Body of pancreas (tissue), 4 donors: Measurements from ENCODE around the gene C19orf12. TPM values are rescaled to one million over a fixed set of nuclear protein-coding genes. Genes with fewer than 3 reads are reported as not detected.

Experiments
- ATAC-seq: fragments of 150-250 bp; one replicate; pipeline ENCODE4 v1.9.1; 2016
- DNase-seq, 4 donors: peaks; one replicate each; pipeline ENCODE4 v3.0.0-alpha.2; 2019
- H3K27ac ChIP-seq, 4 donors: fragments of 200-600 bp; sonication (generic); 1 replicate in 3 of 4; 2 replicates in 1 of 4; pipeline versions ENCODE4 v1.5.1 to v1.6.1; 2016 to 2019; ENCODE audit warnings: mild to moderate bottlenecking in 1 of 4, mixed read lengths in 1 of 4, moderate library complexity in 1 of 4
- H3K27me3 ChIP-seq, 2 donors: fragments of 200-600 bp; sonication (generic); one replicate each; pipeline ENCODE4 v1.6.0; 2016; ENCODE audit warnings: mild to moderate bottlenecking in 1 of 2
- H3K36me3 ChIP-seq, 2 donors: fragments of 200-600 bp; sonication (generic); replicated peaks in 1 of 2; 2 replicates each; pipeline ENCODE4 v1.5.1; 2016; ENCODE audit warnings: low read depth in 2 of 2; ENCODE audit not compliant: insufficient read depth in 1 of 2
- H3K4me1 ChIP-seq: fragments of 200-600 bp; sonication (generic); one replicate; pipeline ENCODE4 v1.6.0; 2016
- H3K4me3 ChIP-seq, 2 donors: fragments of 200-600 bp; sonication (generic); 1 replicate in 1 of 2; 2 replicates in 1 of 2; pipeline ENCODE4 v1.5.1; 2016 to 2019
- H3K9me3 ChIP-seq, 3 donors: fragments of 200-600 bp; sonication (generic); 1 replicate in 2 of 3; 2 replicates in 1 of 3; pipeline ENCODE4 v1.5.1; 2016
- CTCF ChIP-seq, 7 experiments: fragments of 450-650 bp in 4 of 7; fragments of 200-600 bp in 3 of 7; sonication (generic) in 3 of 7; IDR thresholded peaks; one replicate each; pipeline ENCODE4 v1.5.1; 2016 to 2019; ENCODE audit warnings: antibody characterized with exemption in 7 of 7
- POLR2A ChIP-seq, 3 donors: fragments of 450-650 bp; IDR thresholded peaks; one replicate each; pipeline ENCODE4 v1.6.1; 2016; ENCODE audit warnings: antibody characterized with exemption in 3 of 3, mild to moderate bottlenecking in 2 of 3
- WGBS, 2 donors: methylation state at CpG; one replicate each; pipeline ENCODE4 v1.1.5; 2017; 5-methylcytosine and 5-hydroxymethylcytosine counted together
- intact Hi-C: fragments of 100-400 bp; cut with DNase I; formaldehyde crosslinking; loops from one replicate; pipeline ENCODE4 v1.15.1; 2023
- total RNA-seq, 2 donors: library from RNA; depleted of rRNA; stranded (reverse); fragments of >200 nt; gene quantifications; one replicate each; pipeline ENCODE4 v1.1.0, GENCODE V29; 2016

The C19orf12 gene
- total RNA-seq, 2 donors from 2014 or later, result 18.2 to 23.7 TPM

DNA sequence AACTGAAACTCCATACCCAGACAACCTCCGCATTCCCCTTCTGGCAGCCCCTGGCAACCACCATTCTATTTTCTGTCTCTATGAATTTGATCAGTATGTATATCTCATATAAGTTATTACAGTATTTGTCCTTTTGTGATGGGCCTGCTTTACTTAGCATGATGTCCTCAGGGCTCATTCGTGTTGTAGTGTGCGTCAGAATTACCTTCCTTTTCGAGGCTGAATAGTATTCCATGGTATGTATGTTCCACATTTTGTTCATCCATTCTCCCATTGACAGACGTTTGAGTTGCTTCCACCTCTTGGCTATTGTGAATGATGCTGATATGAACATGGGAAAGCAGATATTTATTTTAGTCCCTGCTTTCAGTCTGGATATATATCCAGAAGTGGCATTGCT lies 44.8 kb downstream of the C19orf12 start:
- 89 to 90% methylated on average over 5 of the region's 5 CpGs for WGBS, 2 donors
- Histone ChIP-seq H3K4me3 (no peak overlapping the region), H3K4me1 (peaks cover 66% of the 10 kb centered on the region), H3K9me3 (no peaks in the 10 kb centered on the region), H3K36me3 (no peaks in the 10 kb centered on the region), H3K27ac (no peak overlapping the region), H3K27me3 (no peaks in the 10 kb centered on the region)
- no peak for ATAC-seq
- no peak for DNase-seq
- TF ChIP-seq POLR2A (IDR thresholded peaks at IDR 0.05) (no peak), CTCF (IDR thresholded peaks at IDR 0.05) (no peak)
- intact Hi-C loops, result no loop called here

- Histone ChIP-seq H3K4me1 (peaks cover 77% of the 10 kb centered on the region), H3K9me3 (no peaks in the 10 kb centered on the region), H3K36me3 (no peaks in the 10 kb centered on the region), H3K4me3 (no peak overlapping the region), H3K27me3 (no peaks in the 10 kb centered on the region), H3K27ac (no peak overlapping the region)
- no peak for ATAC-seq
- WGBS, 2 donors, result 72 to 89% methylated on average over 7 to 12 of the region's 13 CpGs
- DNase-seq, result no peak
- intact Hi-C loops, result loop anchor here (10.0 kb wide), 2 partner anchors 54 to 454 kb away; partner anchors contain the start of gene UQCRFS1
- no peak for TF ChIP-seq POLR2A (IDR thresholded peaks at IDR 0.05)
- TF ChIP-seq CTCF (IDR thresholded peaks at IDR 0.05), result no peak
Observed at GRCh38 chr19:29668746-29669609, 46.1 kb downstream of the C19orf12 start.

- no peak for ATAC-seq
- TF ChIP-seq CTCF (IDR thresholded peaks at IDR 0.05) (no peak), POLR2A (IDR thresholded peaks at IDR 0.05) (no peak)
- no peaks in the 10 kb centered on the region for H3K27me3 ChIP-seq
- H3K4me3 ChIP-seq, result no peak overlapping the region
- no peaks in the 10 kb centered on the region for H3K9me3 ChIP-seq
- no peaks in the 10 kb centered on the region for H3K36me3 ChIP-seq
- peaks cover 87% of the 10 kb centered on the region for H3K4me1 ChIP-seq
- 61 to 67% methylated on average over 7 of the region's 7 CpGs for WGBS, 2 donors
- H3K27ac ChIP-seq, result peak overlapping the region in 3 of 4 donors; percentile 15 to 27 (median 21)
- no peak for DNase-seq
- intact Hi-C loops, result loop anchor here (10.0 kb wide), 2 partner anchors 53 to 453 kb away; partner anchors contain the start of gene UQCRFS1
Observed at GRCh38 chr19:29667901-29668341, 47.1 kb downstream of the C19orf12 start.

DNA sequence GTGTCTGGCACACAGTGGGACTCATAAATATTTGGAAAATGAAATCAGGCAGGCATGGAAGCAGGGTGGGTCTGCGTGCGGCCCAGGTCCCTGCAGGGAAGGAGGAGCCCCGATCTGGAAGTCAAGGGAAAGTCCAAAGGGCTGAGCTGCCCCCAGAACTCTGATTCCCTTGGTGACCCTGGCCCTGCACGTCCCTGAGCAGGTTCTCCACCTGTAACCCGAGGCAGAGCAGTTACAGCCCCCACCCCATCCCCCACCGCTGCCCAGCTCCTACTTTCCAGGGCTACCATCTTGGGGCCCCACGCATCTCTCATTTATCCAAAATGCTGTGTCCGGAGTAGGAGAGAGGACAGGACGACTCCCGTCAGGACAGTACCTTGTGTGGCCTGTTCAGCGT lies 47.7 kb downstream of the C19orf12 start:
- H3K27ac ChIP-seq, result peak overlapping the region; percentile 15 to 87 (median 74)
- DNase-seq (no peak), ATAC-seq (no peak)
- 80 to 93% methylated on average over 11 of the region's 11 CpGs for WGBS, 2 donors
- intact Hi-C loops, result loop anchor here (10.0 kb wide), 2 partner anchors 53 to 453 kb away; partner anchors contain the start of gene UQCRFS1
- no peaks in the 10 kb centered on the region for H3K9me3 ChIP-seq
- no peaks in the 10 kb centered on the region for H3K27me3 ChIP-seq
- no peaks in the 10 kb centered on the region for H3K36me3 ChIP-seq
- H3K4me1 ChIP-seq, result peaks cover 87% of the 10 kb centered on the region
- no peak overlapping the region for H3K4me3 ChIP-seq
- TF ChIP-seq CTCF (IDR thresholded peaks at IDR 0.05), result no peak
- no peak for TF ChIP-seq POLR2A (IDR thresholded peaks at IDR 0.05)
